Measurements from ENCODE around the gene ITCH. TPM values are rescaled to one million over a fixed set of nuclear protein-coding genes. Genes with fewer than 3 reads are reported as not detected.
"Not testable (repeated sequence)": the region's sequence is repeated elsewhere in the genome, so short reads cannot be mapped to it uniquely, and the experiment has no call there.

The ITCH gene
- total RNA-seq, 1 experiment from 2014 or later, result 68.3 TPM

DNA sequence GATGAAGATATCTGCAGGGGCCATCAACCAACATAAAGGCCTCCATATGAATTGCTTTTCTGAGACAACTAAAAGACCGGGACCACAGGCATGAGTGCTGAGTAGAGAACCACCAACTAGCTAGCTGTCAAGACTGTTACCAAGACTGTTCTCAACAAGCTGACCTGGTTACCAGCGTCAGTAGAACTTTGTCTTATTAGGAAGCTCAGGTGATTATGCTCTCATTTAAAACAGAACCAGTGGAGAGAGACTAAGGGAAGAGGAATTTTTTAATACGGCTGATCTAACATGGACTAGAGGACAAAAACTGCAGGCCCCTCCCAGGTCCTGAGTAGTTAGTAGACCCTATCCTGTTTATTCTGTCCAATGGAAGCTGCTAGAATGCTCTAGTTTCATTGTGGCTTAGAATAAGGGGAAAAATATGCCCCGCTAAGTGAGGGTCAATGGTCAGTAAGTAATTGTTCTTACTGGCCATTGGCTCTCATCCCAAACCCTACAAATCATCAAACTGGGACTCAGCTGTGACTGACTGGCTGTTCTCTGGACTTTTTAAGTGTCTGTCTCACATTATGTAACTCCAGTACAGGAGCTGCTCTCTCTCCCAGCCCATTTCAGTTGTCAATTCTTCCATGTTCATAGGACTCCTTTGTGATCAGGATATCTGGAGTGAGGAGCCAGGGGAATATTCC, 149.3 kb downstream of the ITCH start:
- Mint-ChIP-seq H3K27ac (ENCODE audit: low read depth, unreplicated experiment) (peak overlapping the region; percentile 18), H3K27me3 (ENCODE audit: insufficient read depth, unreplicated experiment) (no peaks in the 10 kb centered on the region), H3K36me3 (ENCODE audit: insufficient read depth, unreplicated experiment) (peaks cover 59% of the 10 kb centered on the region), H3K4me1 (ENCODE audit: insufficient read depth, unreplicated experiment) (peaks cover 15% of the 10 kb centered on the region), H3K4me3 (ENCODE audit: unreplicated experiment) (no peak overlapping the region), H3K9me3 (ENCODE audit: unreplicated experiment) (no peaks in the 10 kb centered on the region)
- ChIA-PET CTCF (interaction anchor here (0.7 to 1.9 kb wide), 5 partner anchors 18 to 322 kb away, joined by 3 to 9 read pairs (median 3); no protein-coding TSS in a partner anchor), POLR2A (interaction anchor here (1.2 to 1.3 kb wide), 2 partner anchors 13 to 209 kb away, joined by 3 to 5 read pairs; partner anchors contain the start of gene AHCY)
- intact Hi-C loops (cut with micrococcal nuclease), result no loop called here
- BruUV-seq (replicated peaks), result no TSS peak
- TF ChIP-seq, protein P1, sequence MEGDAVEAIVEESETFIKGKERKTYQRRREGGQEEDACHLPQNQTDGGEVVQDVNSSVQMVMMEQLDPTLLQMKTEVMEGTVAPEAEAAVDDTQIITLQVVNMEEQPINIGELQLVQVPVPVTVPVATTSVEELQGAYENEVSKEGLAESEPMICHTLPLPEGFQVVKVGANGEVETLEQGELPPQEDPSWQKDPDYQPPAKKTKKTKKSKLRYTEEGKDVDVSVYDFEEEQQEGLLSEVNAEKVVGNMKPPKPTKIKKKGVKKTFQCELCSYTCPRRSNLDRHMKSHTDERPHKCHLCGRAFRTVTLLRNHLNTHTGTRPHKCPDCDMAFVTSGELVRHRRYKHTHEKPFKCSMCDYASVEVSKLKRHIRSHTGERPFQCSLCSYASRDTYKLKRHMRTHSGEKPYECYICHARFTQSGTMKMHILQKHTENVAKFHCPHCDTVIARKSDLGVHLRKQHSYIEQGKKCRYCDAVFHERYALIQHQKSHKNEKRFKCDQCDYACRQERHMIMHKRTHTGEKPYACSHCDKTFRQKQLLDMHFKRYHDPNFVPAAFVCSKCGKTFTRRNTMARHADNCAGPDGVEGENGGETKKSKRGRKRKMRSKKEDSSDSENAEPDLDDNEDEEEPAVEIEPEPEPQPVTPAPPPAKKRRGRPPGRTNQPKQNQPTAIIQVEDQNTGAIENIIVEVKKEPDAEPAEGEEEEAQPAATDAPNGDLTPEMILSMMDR (IDR thresholded peaks at IDR 0.05; ENCODE audit: unreplicated experiment), result no peak
- DNase-seq (ENCODE audit: unreplicated experiment), result no peak

DNA sequence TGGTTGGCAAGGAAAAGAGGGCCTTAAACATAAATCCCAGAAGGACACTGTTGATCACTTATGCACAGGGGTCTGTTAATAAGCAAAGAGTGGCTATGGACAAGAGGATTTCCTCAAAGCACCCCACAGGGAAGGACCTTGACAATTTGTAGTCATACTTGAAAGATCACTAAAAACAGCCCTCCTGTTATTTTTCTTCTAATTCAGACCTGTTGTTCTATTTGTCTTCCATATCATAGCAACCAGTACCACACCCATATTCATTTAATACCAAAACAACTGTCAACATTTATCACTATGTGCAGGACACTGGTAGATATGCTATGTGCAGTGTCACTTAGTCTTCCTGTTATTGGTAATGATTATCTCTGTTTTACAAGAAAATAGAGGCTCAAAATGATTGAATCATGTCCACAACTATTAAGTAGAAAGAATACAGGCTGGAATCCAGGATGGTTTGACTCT, 149.9 kb downstream of the ITCH start:
- CTCF ChIA-PET, result interaction anchor here (1.0 to 1.9 kb wide), 4 partner anchors 18 to 322 kb away, joined by 3 to 9 read pairs (median 4); no protein-coding TSS in a partner anchor
- TF ChIP-seq, protein P1 (IDR thresholded peaks at IDR 0.05; ENCODE audit: unreplicated experiment), result no peak
- H3K27ac Mint-ChIP-seq (ENCODE audit: low read depth, unreplicated experiment), result peak overlapping the region; percentile 18
- intact Hi-C loops (cut with micrococcal nuclease), result no loop called here
- POLR2A ChIA-PET, result interaction anchor here (0.6 to 1.3 kb wide), 2 partner anchors 10 to 210 kb away, joined by 3 read pairs; partner anchors contain the start of gene AHCY
- no TSS peak for BruUV-seq (replicated peaks)
- no peaks in the 10 kb centered on the region for H3K27me3 Mint-ChIP-seq (ENCODE audit: insufficient read depth, unreplicated experiment)
- H3K9me3 Mint-ChIP-seq (ENCODE audit: unreplicated experiment), result no peaks in the 10 kb centered on the region
- H3K4me1 Mint-ChIP-seq (ENCODE audit: insufficient read depth, unreplicated experiment), result peaks cover 15% of the 10 kb centered on the region
- DNase-seq (ENCODE audit: unreplicated experiment), result no peak
- H3K36me3 Mint-ChIP-seq (ENCODE audit: insufficient read depth, unreplicated experiment), result peaks cover 53% of the 10 kb centered on the region
- no peak overlapping the region for H3K4me3 Mint-ChIP-seq (ENCODE audit: unreplicated experiment)

DNA sequence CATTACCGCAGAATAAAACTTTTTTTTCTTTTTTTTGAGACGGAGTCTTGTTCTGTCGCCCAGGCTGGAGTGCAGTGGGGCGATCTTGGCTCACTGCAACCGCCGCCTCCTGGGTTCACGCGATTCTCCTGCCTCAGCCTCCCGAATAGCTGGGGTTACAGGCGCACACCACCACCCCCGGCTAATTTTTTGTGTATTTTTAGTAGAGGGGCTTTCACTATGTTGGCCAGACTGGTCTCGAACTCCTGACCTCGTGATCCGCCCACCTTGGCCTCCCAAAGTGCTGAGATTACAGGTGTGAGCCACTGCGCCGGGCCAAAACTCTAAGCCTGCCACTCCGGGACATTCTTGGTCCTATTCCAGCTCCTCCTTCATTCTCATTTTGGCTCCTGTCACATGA, 151.0 kb downstream of the ITCH start:
- ChIA-PET POLR2A (interaction anchor here (0.6 to 4.4 kb wide), 8 partner anchors 10 to 212 kb away, joined by 3 to 205 read pairs (median 10); partner anchors contain the start of genes AHCY and MAP1LC3A), CTCF (interaction anchor here (0.5 to 2.1 kb wide), 4 partner anchors 11 to 204 kb away, joined by 3 to 9 read pairs (median 5); no protein-coding TSS in a partner anchor)
- intact Hi-C loops (cut with micrococcal nuclease), result loop anchor here (2.0 kb wide), 1 partner anchor 201 kb away; no protein-coding TSS in a partner anchor
- H3K4me3 Mint-ChIP-seq (ENCODE audit: unreplicated experiment); DNase-seq (ENCODE audit: unreplicated experiment); H3K27ac Mint-ChIP-seq (ENCODE audit: low read depth, unreplicated experiment); BruUV-seq (replicated peaks); H3K27me3 Mint-ChIP-seq (ENCODE audit: insufficient read depth, unreplicated experiment); H3K9me3 Mint-ChIP-seq (ENCODE audit: unreplicated experiment): not testable (repeated sequence)
- Mint-ChIP-seq H3K36me3 (ENCODE audit: insufficient read depth, unreplicated experiment) (peaks cover 45% of the 10 kb centered on the region), H3K4me1 (ENCODE audit: insufficient read depth, unreplicated experiment) (peaks cover 15% of the 10 kb centered on the region)

DNA sequence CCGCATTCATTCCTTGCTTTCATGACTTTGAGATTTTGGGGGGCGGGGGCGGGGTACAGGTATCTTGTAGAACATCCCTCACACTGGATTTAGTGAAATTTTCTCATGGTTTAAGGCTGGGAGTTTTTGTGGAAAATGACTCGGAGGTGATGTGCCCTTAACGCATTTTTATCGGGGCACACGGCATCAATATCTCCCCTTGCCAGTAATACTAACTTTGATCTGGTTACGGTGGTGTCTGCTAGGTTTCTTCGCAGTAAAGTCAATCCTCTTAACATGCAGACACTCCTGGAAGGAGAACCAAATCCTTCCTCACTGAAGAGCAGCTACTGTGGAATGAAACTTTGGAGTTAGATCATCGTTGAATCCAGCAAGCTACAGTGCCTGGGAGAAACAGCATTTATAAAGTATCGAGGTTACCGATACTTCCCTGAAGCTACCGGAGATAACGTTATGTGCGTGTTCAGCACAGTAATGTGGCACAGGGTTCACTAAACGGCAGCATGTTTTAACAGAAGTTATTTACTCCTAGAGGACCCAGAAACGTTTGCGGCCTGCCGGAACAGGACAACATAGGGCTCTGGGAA, 151.9 kb downstream of the ITCH start:
- TF ChIP-seq, protein P1 (IDR thresholded peaks at IDR 0.05; ENCODE audit: unreplicated experiment), result no peak
- DNase-seq (ENCODE audit: unreplicated experiment), result no peak
- CTCF ChIA-PET, result interaction anchor here (0.6 to 3.9 kb wide), 7 partner anchors 12 to 324 kb away, joined by 3 to 40 read pairs (median 6); no protein-coding TSS in a partner anchor
- no peaks in the 10 kb centered on the region for H3K9me3 Mint-ChIP-seq (ENCODE audit: unreplicated experiment)
- intact Hi-C loops (cut with micrococcal nuclease), result loop anchor here (2.0 kb wide), 1 partner anchor 202 kb away; no protein-coding TSS in a partner anchor
- peaks cover 47% of the 10 kb centered on the region for H3K36me3 Mint-ChIP-seq (ENCODE audit: insufficient read depth, unreplicated experiment)
- H3K27me3 Mint-ChIP-seq (ENCODE audit: insufficient read depth, unreplicated experiment), result no peaks in the 10 kb centered on the region
- H3K27ac Mint-ChIP-seq (ENCODE audit: low read depth, unreplicated experiment), result peak overlapping the region; percentile 99
- H3K4me1 Mint-ChIP-seq (ENCODE audit: insufficient read depth, unreplicated experiment), result peaks cover 15% of the 10 kb centered on the region
- POLR2A ChIA-PET, result interaction anchor here (0.5 to 4.4 kb wide), 31 partner anchors 10 to 958 kb away, joined by 3 to 205 read pairs (median 6); partner anchors contain the start of genes ACSS2, AHCY, ITCH and MAP1LC3A
- peak overlapping the region; percentile 97 for H3K4me3 Mint-ChIP-seq (ENCODE audit: unreplicated experiment)
- BruUV-seq (replicated peaks), result no TSS peak
